NCI-H1105 treated with DMSO at 0.1 percent for 48 hours (cell line): ENCODE measurements around the gene MAPKAPK2.

Source experiments
- DNase-seq: peaks from one replicate; lab custom pipeline; 2025; lab: John Stamatoyannopoulos, UW

Gene MAPKAPK2

DNA sequence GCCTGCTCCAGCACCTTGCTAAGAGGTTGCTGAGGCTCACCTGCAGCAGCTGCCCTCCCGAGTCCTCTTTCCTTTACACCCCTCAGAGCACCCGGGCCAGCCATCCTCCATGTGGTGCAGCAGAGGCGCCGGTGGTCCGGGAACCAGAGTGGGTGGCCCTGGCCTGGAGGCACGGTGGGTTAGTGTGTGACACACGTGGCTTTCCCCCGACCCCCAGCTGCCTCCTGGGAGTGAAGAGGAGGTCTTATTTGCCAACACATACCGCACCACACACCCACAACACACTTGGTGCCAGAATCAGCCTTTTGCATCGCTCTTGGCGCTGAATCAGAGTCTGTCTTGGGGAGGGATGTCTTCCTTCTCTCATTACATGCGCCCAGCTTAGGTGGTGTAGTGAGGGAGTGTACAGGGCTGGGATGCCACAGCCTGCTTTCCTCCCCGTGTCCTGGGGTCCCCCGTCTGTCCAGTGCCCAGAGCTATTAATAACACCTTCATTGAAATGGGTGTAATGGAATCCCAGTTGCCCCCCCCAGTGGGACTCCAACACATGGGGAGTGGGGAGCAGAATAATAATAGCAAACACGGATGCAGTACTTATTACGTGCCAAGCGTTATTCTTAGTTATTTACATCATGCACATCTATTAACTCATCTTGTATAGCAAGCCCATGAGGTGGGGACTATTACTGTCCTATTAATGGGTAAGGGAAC, 38.2 kb downstream of the MAPKAPK2 start:
- DNase-seq = no peak

DNA sequence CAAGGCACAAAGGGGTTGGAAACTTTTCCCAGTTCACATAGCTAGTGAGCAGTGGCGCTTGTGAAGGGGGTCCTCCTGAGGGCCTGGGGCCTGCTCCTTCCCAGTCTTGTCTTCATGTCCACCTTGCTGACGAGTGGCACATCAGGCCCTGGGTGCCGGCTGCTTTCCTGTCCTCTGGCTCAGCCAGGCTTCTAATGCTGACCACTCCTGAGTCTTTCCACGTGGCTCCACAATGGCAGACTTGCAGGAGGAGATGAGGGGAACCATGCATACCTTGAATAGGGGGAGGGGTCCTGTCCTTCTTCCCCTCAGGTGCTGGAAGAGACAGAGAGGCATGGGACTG, 38.7 kb downstream of the MAPKAPK2 start:
- no peak for DNase-seq

- DNase-seq = no peak
Observed at GRCh38 chr1:206723805-206724472, 39.2 kb downstream of the MAPKAPK2 start.

DNA sequence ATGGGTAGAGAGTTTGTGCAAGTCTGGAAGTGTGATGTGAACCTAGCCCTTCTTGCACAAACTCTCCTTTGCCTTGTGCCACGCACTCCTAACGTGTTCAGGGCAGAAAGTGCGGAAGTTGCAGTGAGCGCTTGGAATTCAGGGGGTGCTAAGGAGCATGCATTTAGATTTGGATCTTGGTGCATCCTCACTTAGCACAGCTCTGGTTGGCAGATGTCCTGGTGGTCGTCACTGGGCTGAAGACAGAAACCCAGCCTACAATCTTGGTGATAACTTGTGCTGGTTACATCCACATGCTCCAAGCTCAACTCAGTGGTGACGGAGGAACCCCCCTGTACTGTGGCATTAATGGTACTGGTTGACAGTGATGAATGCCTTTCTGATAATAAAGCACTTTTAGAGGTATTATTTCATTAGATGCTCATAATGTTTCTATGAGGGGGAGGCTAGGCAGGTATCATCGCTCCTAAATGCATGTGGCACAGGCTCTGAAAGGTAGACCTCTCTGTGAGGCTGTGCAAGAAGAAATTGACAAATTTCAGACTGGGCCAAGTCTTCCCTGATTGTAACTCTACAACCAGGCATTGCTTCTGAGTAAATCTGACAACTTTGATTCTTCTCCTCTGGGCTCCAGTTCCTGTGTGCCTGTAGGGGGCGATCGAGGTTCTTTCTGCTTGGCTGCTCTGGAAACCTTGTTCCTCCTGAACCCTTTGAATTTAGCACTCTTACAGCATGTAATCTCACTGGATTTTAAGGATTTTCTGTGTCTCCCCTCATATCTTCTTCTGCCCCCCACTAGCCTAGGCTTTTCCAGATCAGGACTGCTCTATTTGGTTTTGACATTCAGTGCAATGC, 40.6 kb downstream of the MAPKAPK2 start:
- DNase-seq = no peak

DNA sequence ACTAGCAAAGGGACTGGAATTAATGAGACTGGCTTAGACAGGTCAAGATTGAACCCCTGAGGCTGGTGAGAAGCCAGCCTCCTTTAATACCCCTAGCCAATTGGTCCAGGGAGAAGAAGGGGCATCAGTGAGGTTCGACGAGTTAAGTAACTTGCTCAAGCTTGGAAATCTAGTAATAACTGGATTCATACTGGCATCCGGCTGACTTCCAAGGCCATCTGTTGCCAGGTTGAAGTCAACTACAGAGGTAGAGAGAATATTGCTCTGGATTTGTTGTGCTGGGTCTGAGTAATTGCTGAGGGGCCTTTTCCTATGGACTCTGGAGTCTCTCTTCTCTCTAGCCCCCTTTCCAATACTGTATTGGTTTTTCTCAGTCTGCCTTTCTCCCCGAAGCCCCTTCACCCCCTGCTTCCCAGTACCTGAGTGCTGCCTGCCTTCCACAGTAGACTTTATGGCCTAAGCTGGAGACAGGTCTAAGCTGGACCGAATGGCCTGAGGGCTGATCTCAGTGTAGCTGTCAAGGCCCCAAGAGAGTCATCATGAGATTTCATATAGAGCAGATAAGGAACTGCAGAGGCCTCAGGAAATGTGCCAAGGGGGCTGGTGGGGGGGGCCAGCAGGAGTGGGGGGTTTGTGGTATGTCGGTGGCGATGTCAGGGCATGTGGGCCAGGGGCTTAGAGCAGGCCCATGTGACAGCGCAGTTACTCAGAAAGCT, 43.4 kb downstream of the MAPKAPK2 start:
- DNase-seq = no peak

GRCh38 chr1:206728697-206728987, 43.9 kb downstream of the MAPKAPK2 start:
- no peak for DNase-seq

DNA sequence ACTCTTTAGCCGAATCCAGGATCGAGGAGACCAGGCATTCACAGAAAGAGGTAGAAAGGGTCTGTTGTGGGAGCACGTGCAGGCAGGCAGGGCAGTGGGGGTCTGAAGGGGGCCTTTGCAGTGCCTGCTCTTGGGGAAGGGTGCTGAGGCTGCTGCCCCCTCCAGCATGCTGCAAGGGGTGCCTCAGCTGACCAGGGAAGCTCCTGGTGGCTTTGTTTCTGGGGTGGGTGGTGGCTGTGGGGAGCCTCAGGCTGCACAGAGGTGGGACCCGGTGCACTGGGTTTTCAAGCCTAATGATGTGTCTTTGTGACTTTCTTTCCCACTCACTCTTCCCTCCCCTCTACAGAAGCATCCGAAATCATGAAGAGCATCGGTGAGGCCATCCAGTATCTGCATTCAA, 44.3 kb downstream of the MAPKAPK2 start:
- no peak for DNase-seq

DNA sequence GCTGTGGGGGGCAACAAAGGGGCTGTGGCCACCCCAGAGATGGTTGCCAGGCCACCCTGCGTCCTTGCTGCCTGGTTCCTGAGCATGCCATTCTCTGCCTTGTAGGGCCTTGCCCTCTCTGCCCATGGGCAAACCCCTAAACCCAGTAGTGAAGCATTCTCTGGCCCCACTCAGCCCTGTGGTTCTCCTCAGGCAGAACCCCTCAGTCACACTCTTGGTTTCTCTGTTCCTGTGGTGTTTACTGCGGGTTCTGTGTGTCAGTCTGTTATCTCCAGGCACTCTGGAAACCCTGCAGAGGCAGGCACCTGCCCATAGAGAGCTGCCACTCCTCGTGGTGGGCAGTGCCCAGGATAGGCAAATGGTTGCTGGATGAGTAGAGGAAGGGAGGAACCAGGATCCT, 44.8 kb downstream of the MAPKAPK2 start:
- DNase-seq = no peak

- DNase-seq = no peak
Observed at GRCh38 chr1:206732508-206732907, 47.8 kb downstream of the MAPKAPK2 start.

GRCh38 chr1:206732992-206733391, 48.3 kb downstream of the MAPKAPK2 start:
- DNase-seq = no peak

- DNase-seq = no peak
Observed at GRCh38 chr1:206734499-206735142, 49.9 kb downstream of the MAPKAPK2 start.

- DNase-seq = no peak
Observed at GRCh38 chr1:206735553-206736031, 50.9 kb downstream of the MAPKAPK2 start.

GRCh38 chr1:206736878-206737728, 52.4 kb downstream of the MAPKAPK2 start:
- DNase-seq = no peak

- no peak for DNase-seq
Observed at GRCh38 chr1:206737729-206738201, 53.1 kb downstream of the MAPKAPK2 start.

- peak; percentile 8 for DNase-seq
Observed at GRCh38 chr1:206738370-206739366, 54.0 kb downstream of the MAPKAPK2 start.

- DNase-seq = no peak
Observed at GRCh38 chr1:206739411-206740076, 54.8 kb downstream of the MAPKAPK2 start.

GRCh38 chr1:206741142-206741701, 56.5 kb downstream of the MAPKAPK2 start:
- no peak for DNase-seq

DNA sequence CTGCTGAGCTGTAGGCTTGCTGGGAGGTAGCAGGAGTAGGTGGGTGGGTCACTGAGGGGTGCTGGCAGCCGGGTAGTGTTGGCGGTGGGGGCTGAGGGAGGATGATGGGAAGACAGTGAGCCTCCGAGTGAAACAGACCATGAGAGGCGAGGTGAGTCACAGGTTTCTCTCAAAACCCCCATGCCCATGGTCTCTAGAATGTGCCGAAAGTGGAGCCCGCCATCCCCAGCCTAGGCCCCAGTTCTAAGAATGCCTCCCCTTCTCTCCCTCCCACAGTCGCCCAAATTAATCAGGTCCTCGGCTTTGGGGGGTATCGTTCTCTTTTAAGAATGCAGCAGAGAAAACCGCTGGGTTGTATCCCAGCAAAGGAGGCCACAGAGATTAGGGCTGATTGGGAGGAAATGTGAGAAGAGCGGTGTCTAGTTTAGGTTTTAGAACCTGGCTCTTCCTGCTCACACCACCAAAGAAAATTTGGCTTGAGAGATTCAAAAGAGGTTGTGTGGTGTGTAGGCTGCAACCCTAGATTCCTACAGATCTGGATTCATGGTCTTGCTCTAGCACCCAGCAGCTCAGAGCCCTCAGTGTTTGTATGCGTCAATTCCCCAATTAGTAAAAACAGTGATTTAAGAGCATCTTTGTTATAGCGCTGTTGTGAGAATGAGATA, 58.1 kb downstream of the MAPKAPK2 start:
- DNase-seq = no peak
